GM19240 (cell line): ENCODE results near the gene LHPP.
A peak's percentile ranks its signal among the peaks of the same experiment; 100 is the strongest.

Source experiments
- DNase-seq: peaks from one replicate; pipeline ENCODE4 v3.0.0; 2011; ENCODE audit warnings: low spot score; ENCODE audit not compliant: insufficient read length

The LHPP gene

GRCh38 chr10:124640538-124641231, 179.1 kb downstream of the LHPP start:
- DNase-seq, result no peak

DNA sequence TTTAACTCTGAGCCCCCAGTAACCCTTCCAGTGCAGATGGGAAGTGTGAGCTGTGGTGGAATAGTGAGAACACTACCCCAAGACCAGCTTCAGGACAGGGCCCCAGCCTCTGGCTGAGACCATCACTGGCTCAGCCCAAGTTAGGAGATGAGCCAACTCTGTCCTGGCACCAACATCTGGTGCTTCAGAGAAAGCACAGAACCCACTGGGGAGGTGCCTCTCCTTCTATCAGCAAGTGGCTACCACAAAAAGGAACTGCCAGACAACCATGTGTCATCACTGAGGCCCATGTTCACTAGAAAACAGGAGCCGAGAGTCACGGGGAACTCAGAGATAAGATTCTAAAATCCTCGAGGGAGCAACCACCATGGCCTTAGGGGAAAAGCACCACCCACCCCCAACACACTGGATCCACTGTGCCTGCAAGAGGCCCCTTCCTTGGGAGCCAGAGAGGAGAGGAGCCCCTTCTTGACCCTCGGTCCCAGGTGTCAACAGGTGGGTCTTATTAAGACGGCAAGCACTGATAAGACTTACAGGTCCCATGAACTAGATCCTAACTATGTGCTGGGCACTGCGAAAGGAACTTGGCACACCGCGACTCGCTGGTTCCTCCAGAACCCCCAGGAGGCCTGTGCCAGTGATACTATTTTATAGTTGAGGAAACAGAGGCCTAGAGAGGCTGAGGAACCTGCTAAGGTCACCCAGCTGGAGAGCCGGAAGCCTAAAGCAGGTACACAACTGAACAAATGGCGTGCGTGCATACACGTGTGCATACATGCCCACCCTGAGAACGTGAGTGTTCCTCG, 179.9 kb downstream of the LHPP start:
- no peak for DNase-seq

GRCh38 chr10:124642088-124642710, 180.6 kb downstream of the LHPP start:
- no peak for DNase-seq

- DNase-seq, result no peak
Measured at GRCh38 chr10:124643330-124644009, 181.8 kb downstream of the LHPP start.

DNA sequence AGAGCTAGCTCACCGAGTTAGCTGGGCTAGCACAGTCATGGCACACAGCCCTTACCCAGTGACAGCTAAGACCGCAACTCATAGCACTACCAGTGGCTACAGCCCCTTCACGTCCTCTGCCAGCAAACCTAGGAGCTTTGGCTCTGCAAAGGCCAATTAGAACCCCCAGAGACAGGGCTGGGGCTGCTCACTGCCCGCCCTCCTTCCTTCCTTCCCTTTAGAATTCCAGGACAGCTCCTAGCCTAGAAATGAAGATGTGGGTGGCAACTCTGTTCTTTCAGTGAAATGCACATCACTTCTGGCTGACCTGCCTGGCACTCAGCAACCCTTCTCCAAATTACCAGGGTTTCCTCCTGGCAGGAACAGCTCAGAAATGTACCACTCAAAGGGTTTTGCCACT, 182.6 kb downstream of the LHPP start:
- no peak for DNase-seq

DNA sequence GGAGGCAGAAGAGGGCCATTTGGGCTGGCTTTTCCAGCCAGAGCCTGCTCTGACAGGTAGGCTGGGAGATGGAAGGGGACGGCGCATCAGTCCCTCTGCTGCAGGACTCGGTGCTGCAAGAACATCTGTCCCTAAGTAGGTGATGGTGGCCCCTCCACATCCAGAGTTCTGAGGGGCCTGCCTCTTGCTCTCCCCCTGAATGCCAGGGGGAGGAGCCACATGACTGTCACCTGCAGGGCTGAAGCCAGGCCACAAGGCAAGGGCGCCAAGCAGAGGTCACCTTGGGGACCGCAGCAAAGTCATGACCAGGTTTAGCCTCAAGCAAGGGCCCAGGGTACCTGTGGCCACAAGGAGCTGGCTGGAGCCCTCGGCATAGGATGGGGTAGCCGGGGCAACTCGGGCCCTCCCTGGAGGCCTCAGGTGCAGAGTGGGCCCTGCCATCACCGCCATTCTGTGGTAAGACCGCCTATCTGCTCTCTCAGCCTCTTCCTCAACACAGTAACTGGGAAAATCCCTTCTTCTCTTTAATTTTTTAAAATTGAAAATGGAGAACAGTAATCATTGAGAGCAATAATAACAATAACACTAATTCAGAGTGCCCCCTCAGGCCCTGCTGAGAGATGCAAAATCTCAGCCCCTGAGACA, 183.3 kb downstream of the LHPP start:
- DNase-seq, result no peak

DNA sequence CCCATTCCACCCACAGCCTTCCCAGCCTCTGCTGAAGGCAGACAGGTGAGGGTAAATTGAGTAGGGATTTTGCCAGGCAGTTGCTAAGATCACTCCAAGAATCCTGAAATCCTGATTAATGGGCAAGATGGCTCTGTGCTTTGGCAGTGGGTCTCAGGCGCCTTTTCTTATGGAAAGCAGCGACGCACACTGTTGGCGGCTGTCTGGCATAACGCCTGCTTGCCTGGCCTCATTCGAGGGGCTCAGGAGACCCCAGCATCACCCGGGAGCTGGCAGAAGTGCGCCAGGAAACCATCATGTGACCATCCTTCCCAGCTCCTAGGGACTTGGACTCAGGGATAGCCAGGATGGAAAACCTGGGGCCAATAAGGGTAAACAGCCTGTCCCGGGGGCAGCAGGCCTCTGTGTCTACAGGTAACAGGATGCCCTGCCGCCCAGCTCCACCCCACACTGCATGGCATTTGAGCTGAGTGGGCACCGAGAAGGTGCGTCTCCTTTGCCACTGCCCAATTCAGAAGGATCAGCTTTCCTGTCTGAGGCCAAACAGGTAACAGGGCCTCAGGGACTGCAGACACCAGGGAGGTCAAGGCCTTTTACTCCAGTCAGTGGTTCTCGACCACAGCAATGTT, 184.0 kb downstream of the LHPP start:
- DNase-seq, result no peak

GRCh38 chr10:124646483-124647352, 185.1 kb downstream of the LHPP start:
- DNase-seq, result no peak

GRCh38 chr10:124647421-124648130, 186.0 kb downstream of the LHPP start:
- peak; percentile 77 for DNase-seq

- DNase-seq, result no peak
Measured at GRCh38 chr10:124648131-124648475, 186.5 kb downstream of the LHPP start.

GRCh38 chr10:124648738-124649137, 187.1 kb downstream of the LHPP start:
- no peak for DNase-seq

DNA sequence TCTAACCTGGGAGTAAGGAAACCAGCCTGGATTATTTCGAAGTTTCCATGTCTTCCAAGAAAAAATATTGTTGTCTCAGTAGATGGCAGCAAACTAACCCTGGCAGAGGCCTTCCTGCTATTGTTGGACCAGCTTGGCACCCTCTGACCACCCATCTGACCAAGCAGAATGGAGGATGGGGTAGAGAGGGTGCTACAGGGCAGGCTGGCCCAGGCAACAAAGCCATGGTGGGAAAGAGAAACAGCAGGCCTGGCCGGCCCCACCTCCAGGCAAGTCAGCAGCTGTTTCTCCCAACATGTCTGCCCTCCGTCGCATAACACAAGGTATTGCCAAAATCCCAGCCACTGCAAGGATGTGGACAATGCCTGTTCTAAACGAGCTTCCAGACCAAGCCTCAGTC, 187.6 kb downstream of the LHPP start:
- no peak for DNase-seq

GRCh38 chr10:124650263-124650662, 188.6 kb downstream of the LHPP start:
- DNase-seq, result no peak

GRCh38 chr10:124650820-124651401, 189.3 kb downstream of the LHPP start:
- DNase-seq, result peak; percentile 62

GRCh38 chr10:124651402-124651891, 189.8 kb downstream of the LHPP start:
- no peak for DNase-seq

DNA sequence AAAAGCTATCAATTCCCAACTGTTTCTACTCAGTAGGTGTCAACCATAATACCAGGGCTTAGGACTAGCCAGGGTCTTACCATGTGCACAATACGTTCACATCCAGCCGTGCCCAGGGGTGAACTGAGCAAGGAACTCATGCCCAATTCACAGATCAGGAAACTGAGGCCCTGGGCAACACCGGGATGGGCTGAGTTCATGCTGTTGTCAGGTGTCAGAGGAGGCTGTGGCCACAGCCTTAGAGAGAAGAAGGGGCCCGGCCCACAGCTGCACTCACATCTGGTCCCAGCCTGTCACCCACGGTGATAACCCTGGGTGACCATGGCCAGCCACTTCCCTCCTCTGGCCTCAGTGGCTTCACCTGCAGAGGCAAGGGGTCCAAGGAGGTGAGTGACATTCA, 190.6 kb downstream of the LHPP start:
- DNase-seq, result no peak

- no peak for DNase-seq
Measured at GRCh38 chr10:124652701-124653100, 191.1 kb downstream of the LHPP start.

DNA sequence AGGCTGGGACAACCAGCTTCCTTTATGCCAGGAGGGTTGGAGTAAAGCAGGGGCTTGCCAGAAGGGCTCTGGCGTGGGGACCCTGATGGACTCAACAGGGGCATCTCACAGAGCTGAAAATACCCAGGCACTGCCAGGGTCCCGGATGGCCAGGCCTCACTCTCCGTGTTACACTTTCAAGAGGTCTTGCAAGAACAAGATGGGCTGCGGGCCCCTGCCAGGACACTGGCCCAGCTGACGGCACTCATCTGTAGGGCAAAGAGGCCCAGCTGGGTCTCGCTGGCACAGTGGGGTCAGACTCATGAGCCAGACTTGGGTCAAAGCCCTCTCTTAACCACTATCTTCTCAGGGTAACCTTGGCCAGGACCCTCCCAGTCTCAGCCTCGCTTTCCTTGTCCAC, 191.7 kb downstream of the LHPP start:
- no peak for DNase-seq
